Measurements from ENCODE around the gene HCFC2.

HCFC2 gene

GRCh38 chr12:104138797-104139152 lies 74.4 kb downstream of the HCFC2 start:
- TF ChIP-seq CTCF (IDR thresholded peaks at IDR 0.05) = no peak

GRCh38 chr12:104142543-104142942 lies 78.2 kb downstream of the HCFC2 start:
- TF ChIP-seq CTCF (IDR thresholded peaks at IDR 0.05) = no peak

DNA sequence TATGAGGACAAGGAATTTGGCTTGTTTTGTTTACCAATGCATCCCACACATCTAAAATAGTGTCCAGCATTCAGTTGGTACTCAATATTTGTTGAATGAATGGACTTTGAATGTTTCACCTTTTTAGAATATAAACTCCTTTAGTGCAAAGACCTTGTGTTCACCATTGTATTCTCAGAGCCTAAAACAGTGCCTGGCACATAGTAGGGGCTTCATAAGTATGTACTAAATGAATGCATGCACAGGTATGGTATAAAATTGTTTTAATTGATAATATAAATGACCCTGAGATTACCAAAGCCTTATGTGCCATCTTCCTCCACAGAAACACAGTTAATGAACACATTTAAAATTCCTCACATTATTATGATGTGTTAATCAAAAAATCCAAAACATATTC lies 78.7 kb downstream of the HCFC2 start:
- TF ChIP-seq CTCF (IDR thresholded peaks at IDR 0.05) = no peak

DNA sequence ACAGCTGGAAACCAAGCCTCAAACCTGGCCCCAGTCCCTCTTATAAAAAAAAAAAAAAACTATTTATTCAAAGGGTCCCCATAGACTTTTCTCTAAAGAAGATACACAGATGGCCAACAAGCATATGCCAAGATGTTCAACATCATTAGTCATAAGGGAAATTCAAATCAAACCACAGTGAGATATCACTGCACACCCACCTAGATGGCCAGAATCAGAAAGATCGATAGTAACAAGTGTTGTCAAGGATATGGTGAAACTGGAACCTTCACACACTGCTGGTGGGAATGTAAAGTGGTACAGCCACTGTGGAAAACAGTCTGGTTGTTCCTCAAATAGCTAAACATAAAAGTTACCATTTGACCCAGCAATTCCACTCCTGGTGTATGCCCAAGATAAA lies 79.6 kb downstream of the HCFC2 start:
- no peak for TF ChIP-seq CTCF (IDR thresholded peaks at IDR 0.05)

GRCh38 chr12:104147346-104147745 lies 83.0 kb downstream of the HCFC2 start:
- TF ChIP-seq CTCF (IDR thresholded peaks at IDR 0.05) = no peak

GRCh38 chr12:104150416-104150815 lies 86.1 kb downstream of the HCFC2 start:
- no peak for TF ChIP-seq CTCF (IDR thresholded peaks at IDR 0.05)

DNA sequence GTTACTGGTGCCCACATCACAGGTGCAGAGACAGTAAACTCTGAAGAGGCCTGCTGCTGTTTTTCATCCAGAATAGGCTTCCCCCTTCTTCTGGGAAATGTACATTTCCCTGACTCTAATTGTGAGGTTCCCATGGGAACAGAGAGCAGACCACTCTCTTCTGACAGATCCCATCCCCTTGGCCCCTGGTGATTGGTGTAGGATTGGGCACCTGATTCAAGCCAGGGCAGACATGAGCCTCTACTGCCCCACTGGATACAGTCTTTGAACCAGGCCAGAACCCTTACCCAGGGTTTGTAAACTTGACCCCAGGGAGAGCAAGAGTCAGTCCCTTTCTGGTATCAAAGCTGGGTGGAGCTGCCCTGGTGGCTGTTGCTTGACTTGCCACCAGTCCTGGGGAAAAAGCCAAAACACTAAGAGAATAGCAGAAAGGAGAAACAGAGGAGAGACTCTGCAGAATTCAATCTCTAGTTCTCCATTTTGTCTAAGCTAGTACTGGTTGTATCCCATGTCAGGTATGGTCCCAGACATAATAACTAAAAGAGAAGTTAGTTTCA lies 88.4 kb downstream of the HCFC2 start:
- TF ChIP-seq CTCF (IDR thresholded peaks at IDR 0.05) = no peak

DNA sequence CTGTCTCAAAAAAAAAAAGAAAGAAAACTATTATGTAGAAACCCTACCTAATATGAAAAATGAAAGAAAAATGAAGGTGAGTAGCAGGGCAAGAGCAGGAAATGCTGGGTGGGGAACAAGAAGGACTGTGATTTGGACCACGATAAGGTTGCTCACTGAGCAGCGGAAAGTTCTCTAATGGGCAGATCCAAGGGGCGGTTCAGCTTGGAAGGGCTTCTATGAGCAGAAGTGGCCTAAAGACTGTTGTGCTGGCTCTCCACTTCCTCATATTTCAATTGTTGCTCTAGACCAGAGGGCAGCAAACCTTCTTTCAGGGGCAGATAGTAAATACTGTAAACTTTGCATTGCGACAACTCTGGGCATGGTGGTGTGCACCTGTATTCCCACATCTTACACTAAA lies 90.0 kb downstream of the HCFC2 start:
- no peak for TF ChIP-seq CTCF (IDR thresholded peaks at IDR 0.05)

Data from LNCAP (cell line).